ENCODE measurements around the gene SNCB.

DNA sequence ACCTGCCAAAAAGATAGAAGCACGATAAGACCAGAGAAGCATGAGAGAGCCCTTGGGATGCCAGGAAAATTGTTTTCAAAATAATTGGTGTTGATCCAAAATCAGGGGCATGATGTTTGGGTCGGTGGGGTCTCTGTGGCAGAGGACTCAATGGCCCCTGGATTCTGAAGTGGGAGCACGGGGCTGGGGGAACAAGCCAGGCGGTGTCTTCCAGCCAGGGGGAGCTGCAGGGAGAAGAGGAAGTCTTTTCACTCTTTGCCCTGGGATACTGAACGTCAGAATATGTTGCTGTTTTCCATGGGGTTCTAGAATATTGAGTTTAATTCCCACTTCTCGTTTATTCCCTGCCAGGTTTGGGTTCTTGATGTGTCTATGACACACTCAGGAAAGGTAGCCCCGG, 37.3 kb upstream of the SNCB start:
- TF ChIP-seq, protein P1, sequence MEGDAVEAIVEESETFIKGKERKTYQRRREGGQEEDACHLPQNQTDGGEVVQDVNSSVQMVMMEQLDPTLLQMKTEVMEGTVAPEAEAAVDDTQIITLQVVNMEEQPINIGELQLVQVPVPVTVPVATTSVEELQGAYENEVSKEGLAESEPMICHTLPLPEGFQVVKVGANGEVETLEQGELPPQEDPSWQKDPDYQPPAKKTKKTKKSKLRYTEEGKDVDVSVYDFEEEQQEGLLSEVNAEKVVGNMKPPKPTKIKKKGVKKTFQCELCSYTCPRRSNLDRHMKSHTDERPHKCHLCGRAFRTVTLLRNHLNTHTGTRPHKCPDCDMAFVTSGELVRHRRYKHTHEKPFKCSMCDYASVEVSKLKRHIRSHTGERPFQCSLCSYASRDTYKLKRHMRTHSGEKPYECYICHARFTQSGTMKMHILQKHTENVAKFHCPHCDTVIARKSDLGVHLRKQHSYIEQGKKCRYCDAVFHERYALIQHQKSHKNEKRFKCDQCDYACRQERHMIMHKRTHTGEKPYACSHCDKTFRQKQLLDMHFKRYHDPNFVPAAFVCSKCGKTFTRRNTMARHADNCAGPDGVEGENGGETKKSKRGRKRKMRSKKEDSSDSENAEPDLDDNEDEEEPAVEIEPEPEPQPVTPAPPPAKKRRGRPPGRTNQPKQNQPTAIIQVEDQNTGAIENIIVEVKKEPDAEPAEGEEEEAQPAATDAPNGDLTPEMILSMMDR (IDR thresholded peaks at IDR 0.05), result no peak
- no peak for TF ChIP-seq POLR2A (IDR thresholded peaks at IDR 0.05)
